ENCODE data around the gene ANKMY1.
"Not testable (repeated sequence)": the region's sequence is repeated elsewhere in the genome, so short reads cannot be mapped to it uniquely, and the experiment has no call there.

Gene ANKMY1

GRCh38 chr2:240525802-240526201 lies 32.0 kb downstream of the ANKMY1 start:
- Histone ChIP-seq H3K4me2 (ENCODE audit: low read length) (no peak overlapping the region), H3K27me3 (ENCODE audit: control insufficient read depth, insufficient read depth, low read length) (no peaks in the 10 kb centered on the region), H3K79me2 (peaks cover 2% of the 10 kb centered on the region), H3K36me3 (ENCODE audit: control insufficient read depth, insufficient read depth, low read length) (peaks cover 2% of the 10 kb centered on the region), H3K9me3 (ENCODE audit: control insufficient read depth, low read length) (no peaks in the 10 kb centered on the region), H3K4me1 (no peaks in the 10 kb centered on the region), H2AFZ (no peak overlapping the region), H3K27ac (no peak overlapping the region), H3K9ac (no peak overlapping the region), H3K4me3 (ENCODE audit: low read depth, low read length) (no peak overlapping the region)
- TF ChIP-seq, protein P1, sequence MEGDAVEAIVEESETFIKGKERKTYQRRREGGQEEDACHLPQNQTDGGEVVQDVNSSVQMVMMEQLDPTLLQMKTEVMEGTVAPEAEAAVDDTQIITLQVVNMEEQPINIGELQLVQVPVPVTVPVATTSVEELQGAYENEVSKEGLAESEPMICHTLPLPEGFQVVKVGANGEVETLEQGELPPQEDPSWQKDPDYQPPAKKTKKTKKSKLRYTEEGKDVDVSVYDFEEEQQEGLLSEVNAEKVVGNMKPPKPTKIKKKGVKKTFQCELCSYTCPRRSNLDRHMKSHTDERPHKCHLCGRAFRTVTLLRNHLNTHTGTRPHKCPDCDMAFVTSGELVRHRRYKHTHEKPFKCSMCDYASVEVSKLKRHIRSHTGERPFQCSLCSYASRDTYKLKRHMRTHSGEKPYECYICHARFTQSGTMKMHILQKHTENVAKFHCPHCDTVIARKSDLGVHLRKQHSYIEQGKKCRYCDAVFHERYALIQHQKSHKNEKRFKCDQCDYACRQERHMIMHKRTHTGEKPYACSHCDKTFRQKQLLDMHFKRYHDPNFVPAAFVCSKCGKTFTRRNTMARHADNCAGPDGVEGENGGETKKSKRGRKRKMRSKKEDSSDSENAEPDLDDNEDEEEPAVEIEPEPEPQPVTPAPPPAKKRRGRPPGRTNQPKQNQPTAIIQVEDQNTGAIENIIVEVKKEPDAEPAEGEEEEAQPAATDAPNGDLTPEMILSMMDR (IDR thresholded peaks at IDR 0.05), result no peak

DNA sequence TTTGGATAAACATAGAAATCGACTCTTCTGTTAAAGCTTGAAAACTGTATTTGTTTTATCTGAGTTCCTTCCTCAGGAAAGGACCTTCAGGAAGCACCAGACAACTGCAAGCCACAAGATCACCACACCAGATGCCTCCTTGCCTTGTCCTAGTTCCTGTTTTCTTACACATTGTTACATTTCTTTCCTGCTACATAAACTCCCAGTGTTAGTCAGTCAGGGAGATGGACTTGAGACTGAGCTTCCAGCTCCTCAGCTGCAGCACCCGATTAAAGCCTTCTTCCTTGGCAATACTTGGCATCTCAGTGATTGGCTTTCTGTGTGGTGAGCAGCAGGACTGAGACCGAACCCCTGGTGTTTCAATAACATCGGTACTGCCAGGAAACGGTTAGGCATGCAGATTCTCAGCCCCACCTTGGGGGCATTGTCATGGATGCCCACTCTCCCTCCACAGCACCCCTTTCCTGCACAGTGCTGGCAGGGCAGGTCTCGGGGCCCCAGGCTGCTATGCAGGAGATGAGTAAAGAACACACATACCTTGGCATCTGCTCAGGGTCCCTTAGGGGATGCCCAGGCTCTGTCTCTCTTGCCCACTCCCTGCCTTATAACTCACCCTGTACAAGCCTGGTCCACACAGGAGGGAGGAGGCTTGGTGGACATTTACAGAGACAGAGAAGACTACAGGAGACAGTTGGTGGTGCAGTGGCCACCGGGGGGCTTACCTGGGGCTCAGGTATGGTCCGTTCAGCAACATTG lies 32.6 kb downstream of the ANKMY1 start:
- Histone ChIP-seq H3K27ac (no peak overlapping the region), H2AFZ (no peak overlapping the region), H3K4me2 (ENCODE audit: low read length) (no peak overlapping the region), H3K4me3 (ENCODE audit: low read depth, low read length) (no peak overlapping the region), H3K4me1 (no peaks in the 10 kb centered on the region), H3K79me2 (peaks cover 2% of the 10 kb centered on the region), H3K9ac (no peak overlapping the region), H3K9me3 (ENCODE audit: control insufficient read depth, low read length) (no peaks in the 10 kb centered on the region), H3K36me3 (ENCODE audit: control insufficient read depth, insufficient read depth, low read length) (peaks cover 2% of the 10 kb centered on the region), H3K27me3 (ENCODE audit: control insufficient read depth, insufficient read depth, low read length) (no peaks in the 10 kb centered on the region)
- TF ChIP-seq, protein P1 (IDR thresholded peaks at IDR 0.05), result no peak

GRCh38 chr2:240523451-240524281 lies 34.1 kb downstream of the ANKMY1 start:
- no peak overlapping the region for H3K4me3 ChIP-seq (ENCODE audit: low read depth, low read length)
- peaks cover 2% of the 10 kb centered on the region for H3K79me2 ChIP-seq
- H3K4me2 ChIP-seq (ENCODE audit: low read length), result no peak overlapping the region
- H3K9me3 ChIP-seq (ENCODE audit: control insufficient read depth, low read length), result no peaks in the 10 kb centered on the region
- no peaks in the 10 kb centered on the region for H3K4me1 ChIP-seq
- H3K9ac ChIP-seq, result no peak overlapping the region
- H3K36me3 ChIP-seq (ENCODE audit: control insufficient read depth, insufficient read depth, low read length), result peaks cover 2% of the 10 kb centered on the region
- H3K27me3 ChIP-seq (ENCODE audit: control insufficient read depth, insufficient read depth, low read length), result no peaks in the 10 kb centered on the region
- TF ChIP-seq, protein P1 (IDR thresholded peaks at IDR 0.05), result no peak
- no peak overlapping the region for H2AFZ ChIP-seq
- no peak overlapping the region for H3K27ac ChIP-seq

DNA sequence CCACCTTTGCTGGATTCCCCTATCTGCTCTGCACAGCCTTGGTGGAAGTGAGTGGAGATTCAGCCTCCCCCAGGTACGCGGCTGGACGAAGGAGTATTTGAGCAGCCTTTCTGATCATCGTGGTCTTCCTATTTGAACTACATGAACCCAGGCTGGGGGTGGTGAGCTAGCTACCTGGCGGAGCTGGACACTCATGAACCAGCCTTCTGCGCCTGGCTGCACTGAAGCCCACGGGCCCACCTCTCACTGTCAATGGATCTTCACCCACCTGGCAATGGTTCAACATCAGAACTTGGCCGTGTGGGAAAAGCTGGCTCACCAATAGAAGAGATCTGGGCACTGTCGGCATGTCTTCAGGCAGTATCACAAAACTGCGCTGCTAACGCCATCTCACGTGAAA lies 35.4 kb downstream of the ANKMY1 start:
- H3K79me2 ChIP-seq, result peaks cover 2% of the 10 kb centered on the region
- H3K27ac ChIP-seq, result no peak overlapping the region
- H3K9ac ChIP-seq, result no peak overlapping the region
- no peaks in the 10 kb centered on the region for H3K4me1 ChIP-seq
- peaks cover 2% of the 10 kb centered on the region for H3K36me3 ChIP-seq (ENCODE audit: control insufficient read depth, insufficient read depth, low read length)
- no peak overlapping the region for H2AFZ ChIP-seq
- no peaks in the 10 kb centered on the region for H3K27me3 ChIP-seq (ENCODE audit: control insufficient read depth, insufficient read depth, low read length)
- H3K4me3 ChIP-seq (ENCODE audit: low read depth, low read length), result no peak overlapping the region
- H3K9me3 ChIP-seq (ENCODE audit: control insufficient read depth, low read length), result no peaks in the 10 kb centered on the region
- no peak overlapping the region for H3K4me2 ChIP-seq (ENCODE audit: low read length)
- TF ChIP-seq, protein P1 (IDR thresholded peaks at IDR 0.05), result no peak

DNA sequence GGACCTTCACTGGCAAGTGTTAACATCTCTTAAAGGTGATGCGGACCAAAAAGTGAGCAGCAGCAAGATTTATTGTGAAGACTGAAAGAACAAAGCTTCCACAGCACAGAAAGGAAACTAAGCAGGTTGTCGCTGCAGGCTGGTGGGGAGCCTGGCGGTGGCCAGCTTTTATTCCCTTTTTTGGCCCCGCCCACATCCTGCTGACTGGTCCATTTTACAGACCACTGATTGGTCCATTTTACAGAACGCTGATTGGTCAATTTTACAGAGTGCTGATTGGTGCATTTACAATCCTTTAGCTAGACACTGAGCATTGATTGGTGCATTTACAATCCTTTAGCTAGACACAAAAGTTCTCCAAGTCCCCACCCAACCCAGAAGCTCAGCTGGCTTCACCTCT lies 35.9 kb downstream of the ANKMY1 start:
- not testable (repeated sequence) for H2AFZ ChIP-seq; H3K4me2 ChIP-seq (ENCODE audit: low read length); H3K9ac ChIP-seq; H3K4me3 ChIP-seq (ENCODE audit: low read depth, low read length); H3K9me3 ChIP-seq (ENCODE audit: control insufficient read depth, low read length); H3K79me2 ChIP-seq; H3K36me3 ChIP-seq (ENCODE audit: control insufficient read depth, insufficient read depth, low read length); H3K27me3 ChIP-seq (ENCODE audit: control insufficient read depth, insufficient read depth, low read length); H3K4me1 ChIP-seq; H3K27ac ChIP-seq

Data from parathyroid adenoma (tissue), 2 donors.